Gastroesophageal sphincter (tissue), 4 donors: ENCODE measurements around the gene RNF175. TPM values are rescaled to one million over a fixed set of nuclear protein-coding genes. Genes with fewer than 3 reads are reported as not detected.

Source experiments
- ATAC-seq: fragments of 150-250 bp; one replicate; pipeline ENCODE4 v1.9.1; 2016; ENCODE audit warnings: mild to moderate bottlenecking, moderate library complexity
- H3K27ac ChIP-seq, 4 donors: fragments of 200-600 bp; sonication (generic) in 3 of 4; 1 replicate in 3 of 4; 2 replicates in 1 of 4; pipeline ENCODE4 v1.5.1; 2016 to 2019
- H3K27me3 ChIP-seq: fragments of 200-600 bp; sonication (generic); one replicate; pipeline ENCODE4 v1.5.1; 2019
- H3K36me3 ChIP-seq, 2 donors: fragments of 200-600 bp; sonication (generic); one replicate each; pipeline ENCODE4 v1.5.1; 2019; ENCODE audit warnings: control low read depth in 1 of 2
- H3K4me1 ChIP-seq, 3 donors: fragments of 200-600 bp; sonication (generic); 1 replicate in 2 of 3; 2 replicates in 1 of 3; pipeline ENCODE4 v1.5.1; 2016 to 2019; ENCODE audit warnings: control low read depth in 2 of 3
- H3K4me3 ChIP-seq, 2 donors: fragments of 200-600 bp; sonication (generic); one replicate each; pipeline ENCODE4 v1.5.1; 2019; ENCODE audit warnings: mild to moderate bottlenecking in 1 of 2, moderate library complexity in 1 of 2
- H3K9me3 ChIP-seq, 3 donors: fragments of 200-600 bp; sonication (generic); one replicate each; pipeline ENCODE4 v1.5.1; 2017 to 2019; ENCODE audit warnings: control low read depth in 2 of 3
- EP300 ChIP-seq: sonication (generic); formaldehyde crosslinking; IDR thresholded peaks from one replicate; pipeline ENCODE4 v1.6.1; 2017; ENCODE audit warnings: antibody characterized with exemption, mild to moderate bottlenecking
- POLR2A ChIP-seq, 2 donors: fragments of 450-650 bp; IDR thresholded peaks; one replicate each; pipeline ENCODE4 v1.6.1; 2017; ENCODE audit warnings: antibody characterized with exemption in 2 of 2, mild to moderate bottlenecking in 2 of 2, moderate library complexity in 1 of 2
- POLR2AphosphoS5 ChIP-seq: sonication (generic); formaldehyde crosslinking; IDR thresholded peaks from one replicate; pipeline ENCODE4 v1.6.1; 2017; ENCODE audit warnings: antibody characterized with exemption
- WGBS, 2 donors: methylation state at CpG; one replicate each; pipeline ENCODE4 v1.1.5; 2018; ENCODE audit warnings: low coverage in 1 of 2; 5-methylcytosine and 5-hydroxymethylcytosine counted together
- total RNA-seq, 4 donors: library from RNA; depleted of rRNA; stranded (reverse); fragments of >200 nt; gene quantifications; one replicate each; pipeline ENCODE4 v1.1.0, GENCODE V29; 2016
- TF ChIP-seq, protein P1 (sequence below), 4 experiments: fragments of 200-600 bp in 2 of 4; fragments of 450-650 bp in 2 of 4; sonication (generic) in 1 of 4; IDR thresholded peaks; one replicate each; pipeline ENCODE4 v1.5.1; 2017 to 2019; ENCODE audit warnings: antibody characterized with exemption in 4 of 4, mild to moderate bottlenecking in 2 of 4, moderate library complexity in 2 of 4

The RNF175 gene
- total RNA-seq, 4 donors from 2014 or later, result 0.16 to 0.89 (median 0.67) TPM; not detected in 1

DNA sequence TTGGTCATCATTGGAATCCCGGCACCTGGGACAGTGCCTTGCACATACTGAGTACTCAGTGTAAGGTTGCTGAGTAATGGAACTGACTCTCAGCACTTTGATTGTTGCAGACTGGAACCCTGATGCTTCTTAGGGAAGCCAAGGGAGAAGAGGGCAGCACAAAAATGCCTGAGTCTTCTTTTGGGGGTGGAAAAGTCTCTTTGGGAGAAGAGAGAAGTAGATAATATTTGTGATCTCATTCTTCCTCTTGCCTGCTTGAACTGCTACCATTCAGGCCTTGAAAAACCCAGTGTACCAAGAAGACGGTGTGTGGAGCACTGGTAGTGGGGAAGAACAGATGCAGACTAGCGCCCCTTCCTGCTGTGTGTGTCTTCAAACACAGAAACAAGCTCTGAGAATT, 16.8 kb upstream of the RNF175 start:
- Histone ChIP-seq H3K27ac (no peak overlapping the region), H3K36me3 (no peaks in the 10 kb centered on the region), H3K27me3 (no peaks in the 10 kb centered on the region), H3K4me3 (no peak overlapping the region), H3K9me3 (peaks cover 0 to 7% (median 0%) of the 10 kb centered on the region in 3 donors), H3K4me1 (no peaks in the 10 kb centered on the region)
- no peak for ATAC-seq
- TF ChIP-seq POLR2A (IDR thresholded peaks at IDR 0.05) (no peak), POLR2AphosphoS5 (no peak), EP300 (no peak)
- TF ChIP-seq, protein P1, sequence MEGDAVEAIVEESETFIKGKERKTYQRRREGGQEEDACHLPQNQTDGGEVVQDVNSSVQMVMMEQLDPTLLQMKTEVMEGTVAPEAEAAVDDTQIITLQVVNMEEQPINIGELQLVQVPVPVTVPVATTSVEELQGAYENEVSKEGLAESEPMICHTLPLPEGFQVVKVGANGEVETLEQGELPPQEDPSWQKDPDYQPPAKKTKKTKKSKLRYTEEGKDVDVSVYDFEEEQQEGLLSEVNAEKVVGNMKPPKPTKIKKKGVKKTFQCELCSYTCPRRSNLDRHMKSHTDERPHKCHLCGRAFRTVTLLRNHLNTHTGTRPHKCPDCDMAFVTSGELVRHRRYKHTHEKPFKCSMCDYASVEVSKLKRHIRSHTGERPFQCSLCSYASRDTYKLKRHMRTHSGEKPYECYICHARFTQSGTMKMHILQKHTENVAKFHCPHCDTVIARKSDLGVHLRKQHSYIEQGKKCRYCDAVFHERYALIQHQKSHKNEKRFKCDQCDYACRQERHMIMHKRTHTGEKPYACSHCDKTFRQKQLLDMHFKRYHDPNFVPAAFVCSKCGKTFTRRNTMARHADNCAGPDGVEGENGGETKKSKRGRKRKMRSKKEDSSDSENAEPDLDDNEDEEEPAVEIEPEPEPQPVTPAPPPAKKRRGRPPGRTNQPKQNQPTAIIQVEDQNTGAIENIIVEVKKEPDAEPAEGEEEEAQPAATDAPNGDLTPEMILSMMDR (IDR thresholded peaks at IDR 0.05), result no peak
- WGBS, 2 donors, result 89% methylated on average over 2 of the region's 3 CpGs; no CpG with 5 or more reads in 1 of the 2 donors

DNA sequence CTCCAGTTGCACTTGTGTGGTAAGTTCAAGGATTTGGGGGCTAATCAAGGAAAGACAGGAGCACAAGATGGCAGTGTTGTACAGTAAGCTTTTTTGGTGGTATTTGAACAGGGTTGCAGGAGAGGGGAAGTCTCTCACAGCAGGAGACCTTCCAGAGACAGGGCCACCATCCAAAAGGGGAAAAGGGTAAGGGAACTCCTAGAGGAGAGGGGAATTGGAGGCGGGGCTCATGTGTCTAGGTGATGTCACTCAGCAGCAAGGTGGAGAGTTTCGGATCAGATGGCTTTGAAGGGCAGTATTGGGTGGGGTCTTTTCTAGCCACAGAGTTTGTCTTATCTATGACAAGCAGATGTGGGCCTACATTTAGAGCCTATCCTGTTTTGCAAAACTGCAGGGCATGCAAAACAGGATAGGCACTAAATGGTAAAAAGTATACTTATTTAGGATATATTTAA, 13.4 kb upstream of the RNF175 start:
- WGBS, 2 donors, result 83 to 92% methylated on average over 2 of the region's 2 CpGs

GRCh38 chr4:153771046-153771445, 11.2 kb upstream of the RNF175 start:
- no peak for ATAC-seq
- TF ChIP-seq POLR2A (IDR thresholded peaks at IDR 0.05) (no peak), EP300 (no peak), POLR2AphosphoS5 (no peak)
- TF ChIP-seq, protein P1 (IDR thresholded peaks at IDR 0.05), result no peak
- Histone ChIP-seq H3K4me3 (no peak overlapping the region), H3K27me3 (peaks cover 3% of the 10 kb centered on the region), H3K9me3 (no peaks in the 10 kb centered on the region), H3K4me1 (no peaks in the 10 kb centered on the region), H3K36me3 (no peaks in the 10 kb centered on the region), H3K27ac (no peak overlapping the region)

More for the DNA sequence above, 13.4 kb upstream of the RNF175 start:
- Histone ChIP-seq H3K4me3 (no peak overlapping the region), H3K36me3 (no peaks in the 10 kb centered on the region), H3K27me3 (peaks cover 3% of the 10 kb centered on the region), H3K27ac (no peak overlapping the region), H3K9me3 (peaks cover 0 to 3% (median 0%) of the 10 kb centered on the region in 3 donors), H3K4me1 (no peaks in the 10 kb centered on the region)
- ATAC-seq, result no peak
- no peak for TF ChIP-seq POLR2A (IDR thresholded peaks at IDR 0.05)

- no peak for ATAC-seq
- H3K4me3 ChIP-seq, result no peak overlapping the region
- H3K27ac ChIP-seq, result no peak overlapping the region
- H3K36me3 ChIP-seq, result no peaks in the 10 kb centered on the region
- TF ChIP-seq POLR2AphosphoS5, result no peak
- no peak for TF ChIP-seq EP300
- TF ChIP-seq POLR2A (IDR thresholded peaks at IDR 0.05), result no peak
- TF ChIP-seq, protein P1 (IDR thresholded peaks at IDR 0.05), result no peak
- 97 to 98% methylated on average over 4 to 5 of the region's 6 CpGs for WGBS, 2 donors
- H3K9me3 ChIP-seq, result no peaks in the 10 kb centered on the region
- no peaks in the 10 kb centered on the region for H3K4me1 ChIP-seq
- peaks cover 3% of the 10 kb centered on the region for H3K27me3 ChIP-seq
Observed at GRCh38 chr4:153766758-153767157, 6.9 kb upstream of the RNF175 start.

GRCh38 chr4:153765894-153766293, 6.1 kb upstream of the RNF175 start:
- H3K9me3 ChIP-seq, result no peaks in the 10 kb centered on the region
- TF ChIP-seq POLR2A (IDR thresholded peaks at IDR 0.05) (no peak), EP300 (no peak)
- TF ChIP-seq, protein P1 (IDR thresholded peaks at IDR 0.05), result no peak
- H3K27ac ChIP-seq, result no peak overlapping the region
- 85 to 90% methylated on average over 6 to 8 of the region's 8 CpGs for WGBS, 2 donors
- H3K36me3 ChIP-seq, result no peaks in the 10 kb centered on the region
- no peak overlapping the region for H3K4me3 ChIP-seq
- ATAC-seq, result no peak
- no peaks in the 10 kb centered on the region for H3K4me1 ChIP-seq
- peaks cover 1% of the 10 kb centered on the region for H3K27me3 ChIP-seq
